ENCODE measurements around the gene KRTDAP.
"Not testable (repeated sequence)": the region's sequence is repeated elsewhere in the genome, so short reads cannot be mapped to it uniquely, and the experiment has no call there.

The KRTDAP gene

DNA sequence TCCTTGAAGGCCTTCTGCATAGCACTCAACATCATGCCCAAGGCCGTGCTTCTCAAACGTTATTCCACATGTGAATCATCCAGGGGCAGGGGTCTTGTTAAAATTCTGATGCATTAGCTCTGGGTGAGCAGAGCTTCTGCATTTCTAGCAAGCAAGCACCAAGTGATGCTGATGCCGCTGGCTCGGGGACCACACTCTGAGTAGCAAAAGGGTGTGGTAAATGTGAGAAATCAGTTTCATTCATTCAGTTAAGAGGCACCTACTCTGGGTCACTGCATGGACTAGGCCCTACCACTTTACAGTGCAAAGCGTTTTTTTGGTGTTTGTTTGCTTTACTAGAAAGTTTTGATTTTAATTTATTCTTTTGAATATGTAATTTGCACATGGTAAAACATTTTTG is 7.2 kb downstream of the KRTDAP start:
- no peak for DNase-seq

DNA sequence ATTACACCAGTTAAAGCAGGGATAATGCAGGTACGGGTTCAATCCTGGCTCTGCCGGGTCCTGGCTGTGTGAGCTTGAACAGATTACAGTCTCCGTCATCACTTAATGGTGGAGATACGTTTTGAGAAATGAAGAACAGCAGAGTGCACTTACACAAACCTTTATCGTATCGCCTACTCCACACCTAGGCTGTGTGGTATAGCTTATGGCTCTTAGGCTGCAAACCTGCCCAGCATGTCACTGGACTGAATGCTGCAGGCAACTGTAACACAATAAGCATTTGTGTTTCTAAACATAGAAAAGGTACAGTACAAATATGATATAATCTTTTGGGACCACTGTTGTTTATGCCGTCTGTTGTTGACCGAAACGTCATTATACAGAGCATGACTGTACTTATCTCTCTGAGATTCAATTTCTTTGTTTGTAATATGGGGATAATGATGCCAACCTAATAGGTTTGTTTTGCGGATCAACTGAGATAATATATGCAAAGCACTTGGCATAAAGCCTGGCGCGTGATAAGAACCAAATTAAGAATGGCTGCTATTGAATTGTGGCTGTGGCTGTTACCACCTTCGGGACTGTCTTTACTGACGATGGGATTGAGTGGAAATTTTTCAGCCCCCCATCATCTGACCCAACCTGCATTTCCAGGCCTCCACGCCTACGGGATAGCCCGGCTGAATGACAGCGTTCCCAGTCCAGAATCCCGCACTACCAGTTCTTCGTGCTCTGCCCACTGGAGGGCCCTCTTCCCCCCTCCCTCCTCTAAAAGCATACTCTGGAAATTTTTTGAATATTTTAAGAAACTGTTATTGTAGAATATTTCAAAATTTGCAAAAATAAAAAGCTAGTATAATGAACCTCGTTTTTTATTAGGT is 11.2 kb downstream of the KRTDAP start:
- DNase-seq, result no peak

DNA sequence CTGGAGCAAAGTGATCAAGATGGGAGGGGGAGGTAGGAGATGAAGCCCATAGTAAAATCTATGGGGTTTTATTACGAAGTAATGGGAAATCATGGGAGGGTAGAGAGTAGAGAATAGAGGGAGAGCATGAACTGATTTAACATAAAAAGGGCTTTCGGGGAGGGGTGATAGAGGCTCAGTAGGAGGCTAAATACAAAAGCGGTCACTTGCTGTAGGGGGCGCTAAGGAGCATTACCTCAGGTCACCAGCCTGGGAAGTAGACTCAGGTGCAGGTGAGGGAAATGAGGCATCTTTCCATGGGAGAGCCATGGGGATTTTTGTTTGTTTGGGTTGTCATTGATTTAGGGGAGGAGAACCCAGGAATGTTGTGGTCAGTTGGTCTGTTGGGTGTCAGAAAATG is 14.1 kb downstream of the KRTDAP start:
- DNase-seq, result no peak

DNA sequence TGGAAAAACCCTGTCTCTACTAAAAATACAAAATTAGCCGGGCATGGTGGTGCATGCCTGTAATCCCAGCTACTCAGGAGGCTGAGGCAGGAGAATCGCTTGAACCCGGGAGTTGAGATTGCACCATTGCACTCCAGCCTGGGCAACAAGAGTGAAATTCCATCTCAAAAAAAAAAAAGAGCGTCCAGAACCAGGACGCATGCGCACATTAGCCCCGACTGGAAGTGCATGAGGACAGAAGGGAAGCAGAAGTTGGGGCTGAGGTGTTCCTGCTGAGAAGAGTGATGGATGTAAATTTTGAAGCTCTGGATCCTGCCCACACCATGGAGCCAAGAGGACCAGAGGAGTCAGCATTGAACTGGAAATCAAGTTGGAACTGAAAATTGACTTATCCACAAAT is 15.7 kb downstream of the KRTDAP start:
- DNase-seq, result not testable (repeated sequence)

DNA sequence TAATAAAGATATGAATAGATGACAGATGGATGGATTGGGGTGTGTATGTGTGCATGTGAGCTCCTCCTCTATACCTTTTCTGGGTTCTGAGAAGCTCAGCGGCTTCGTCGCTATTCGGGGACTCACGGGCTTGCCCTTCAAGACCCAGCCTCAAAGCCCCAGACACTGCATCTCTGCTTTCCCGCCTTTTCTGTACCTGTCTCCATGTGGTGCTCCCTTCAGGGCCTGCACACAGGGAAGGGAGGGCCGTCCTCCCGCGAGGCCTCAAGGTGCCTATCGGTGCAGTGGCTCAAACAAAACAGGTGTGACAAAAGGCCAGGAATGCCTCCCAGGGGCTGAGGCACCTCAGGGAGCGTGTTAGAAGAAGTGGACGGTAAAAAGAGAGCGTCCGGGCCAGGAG is 16.2 kb downstream of the KRTDAP start:
- DNase-seq, result no peak

DNA sequence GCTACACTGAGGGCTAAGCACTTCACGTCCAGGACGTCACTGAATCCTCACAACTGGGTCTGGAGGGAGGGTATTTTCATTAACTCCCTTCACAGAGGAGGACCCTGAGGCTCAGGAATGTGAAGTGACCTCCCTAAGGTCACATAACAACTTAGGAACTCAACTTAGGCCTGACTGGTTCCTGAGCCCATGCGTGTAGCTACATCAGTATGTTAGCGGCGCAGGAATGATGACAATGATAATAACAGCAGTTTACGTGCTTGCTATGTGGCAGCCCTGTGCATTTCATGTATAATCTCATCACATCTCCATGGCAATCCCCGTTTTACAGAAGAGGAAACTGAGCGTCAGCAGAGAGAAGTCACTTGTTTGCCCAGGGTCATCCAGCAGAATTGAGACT is 18.3 kb downstream of the KRTDAP start:
- no peak for DNase-seq

DNA sequence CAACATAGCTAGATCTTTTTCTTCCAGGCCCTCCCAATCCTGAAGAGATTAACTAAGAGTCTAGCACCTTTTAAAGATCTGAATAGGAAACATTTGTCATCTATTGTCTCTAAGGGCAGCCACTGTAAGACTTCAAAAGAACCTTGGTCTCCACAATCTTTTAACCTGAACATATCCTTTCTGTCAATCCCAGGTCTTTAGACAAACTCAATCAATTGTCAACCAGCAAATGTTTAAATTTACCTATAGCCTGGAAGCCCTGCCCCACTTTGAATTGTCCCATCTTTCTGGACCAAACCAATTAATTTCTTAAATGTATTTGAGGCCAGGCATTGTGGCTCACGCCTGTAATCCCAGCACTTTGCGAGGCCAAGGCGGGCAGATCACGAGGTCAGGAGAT is 19.2 kb downstream of the KRTDAP start:
- DNase-seq, result not testable (repeated sequence)

DNA sequence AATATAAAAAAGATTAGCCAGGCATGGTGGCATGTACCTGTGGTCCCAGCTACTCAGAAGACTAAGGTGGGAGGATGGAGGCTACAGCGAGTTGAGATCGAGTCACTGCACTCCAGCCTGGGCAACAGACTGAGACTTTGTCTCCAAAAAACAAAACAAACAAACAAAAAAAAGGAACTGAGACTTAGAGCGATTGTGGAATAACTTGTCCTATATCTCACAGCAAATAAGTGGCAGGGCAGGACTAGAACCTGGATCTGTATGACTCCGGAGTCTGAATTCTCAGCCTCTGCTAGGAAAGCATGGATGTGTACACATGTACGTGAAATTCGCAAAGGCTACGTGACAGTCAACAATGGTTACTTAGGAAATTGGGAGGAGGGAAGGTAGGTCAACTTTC is 20.1 kb downstream of the KRTDAP start:
- no peak for DNase-seq

DNA sequence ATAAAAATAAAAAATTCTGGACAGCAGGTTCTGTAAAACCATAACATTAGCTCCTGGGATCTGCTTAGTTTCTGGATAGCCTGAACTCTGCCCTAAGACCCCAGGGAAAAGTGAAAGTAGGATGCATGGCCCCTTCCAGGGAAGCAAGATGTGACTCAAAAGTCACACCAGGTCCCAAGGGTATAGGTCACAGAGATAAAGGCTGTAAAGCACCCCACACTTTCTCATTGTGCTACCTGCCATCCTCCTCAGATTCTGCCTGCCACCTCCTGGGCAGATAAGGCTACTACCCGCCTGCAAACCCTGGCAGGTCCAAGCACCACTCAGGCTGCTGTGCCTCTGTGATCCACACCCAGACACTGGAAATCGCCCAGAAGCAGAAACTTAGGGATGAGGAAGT is 21.6 kb downstream of the KRTDAP start:
- no peak for DNase-seq

DNA sequence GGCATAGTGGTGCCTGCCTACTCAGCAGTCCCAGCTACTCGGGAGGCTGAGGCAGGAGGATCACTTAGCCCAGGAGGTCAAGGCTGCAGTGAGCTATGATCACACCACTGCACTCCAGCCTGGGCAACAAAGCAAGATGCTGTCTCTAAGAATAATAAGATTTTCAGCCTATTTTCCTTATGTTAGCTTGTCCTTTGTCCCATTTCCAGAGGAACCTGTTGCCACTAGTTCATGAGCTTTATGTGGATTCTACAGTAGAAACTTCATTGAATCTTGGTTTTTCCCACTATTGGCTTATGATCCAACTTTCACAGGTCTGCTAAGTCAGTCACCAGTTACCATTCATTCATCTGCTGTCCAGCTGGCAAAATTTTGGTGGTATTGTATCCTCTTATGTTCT is 24.0 kb downstream of the KRTDAP start:
- no peak for DNase-seq

DNA sequence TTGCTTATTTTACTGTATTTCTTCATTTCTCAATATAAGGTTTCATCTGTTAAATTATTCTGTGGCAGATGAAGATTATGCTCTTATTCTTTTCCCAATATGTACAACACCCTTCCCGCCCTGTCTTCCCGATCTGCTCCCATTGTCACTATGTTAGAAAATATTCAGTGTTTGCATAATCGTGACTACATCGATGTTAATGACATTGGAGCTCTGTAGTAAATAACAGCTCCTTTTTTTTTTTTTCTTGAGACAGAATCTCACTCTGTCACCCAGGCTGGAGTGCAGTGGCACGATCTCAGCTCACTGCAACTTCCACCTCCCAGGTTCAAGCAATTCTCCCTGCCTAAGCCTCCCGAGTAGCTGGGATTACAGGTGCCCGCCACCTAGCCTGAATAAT is 27.3 kb downstream of the KRTDAP start:
- not testable (repeated sequence) for DNase-seq

DNA sequence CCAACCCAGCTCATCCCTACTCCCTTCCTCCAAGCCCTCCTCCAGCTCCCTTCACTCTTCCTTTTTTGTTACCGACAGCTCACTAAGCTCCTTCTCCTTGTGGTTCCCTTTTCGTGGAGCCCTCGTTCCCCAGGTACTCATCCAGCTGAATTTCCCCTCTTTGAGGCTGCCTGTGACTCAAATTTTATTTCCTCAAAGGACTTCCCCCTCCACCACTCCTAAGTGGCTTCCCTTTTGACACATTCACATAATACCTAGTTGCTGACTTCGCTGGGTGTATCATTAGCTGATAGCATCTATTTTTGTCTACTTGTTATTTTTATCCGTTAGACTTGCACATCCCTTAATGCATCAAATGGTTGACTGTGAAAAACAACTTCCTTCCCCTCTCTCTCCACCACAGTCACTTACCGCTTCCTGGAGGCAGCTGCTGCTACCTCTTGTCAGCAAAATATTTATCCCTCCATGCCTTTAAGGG is 27.7 kb downstream of the KRTDAP start:
- DNase-seq, result no peak

DNA sequence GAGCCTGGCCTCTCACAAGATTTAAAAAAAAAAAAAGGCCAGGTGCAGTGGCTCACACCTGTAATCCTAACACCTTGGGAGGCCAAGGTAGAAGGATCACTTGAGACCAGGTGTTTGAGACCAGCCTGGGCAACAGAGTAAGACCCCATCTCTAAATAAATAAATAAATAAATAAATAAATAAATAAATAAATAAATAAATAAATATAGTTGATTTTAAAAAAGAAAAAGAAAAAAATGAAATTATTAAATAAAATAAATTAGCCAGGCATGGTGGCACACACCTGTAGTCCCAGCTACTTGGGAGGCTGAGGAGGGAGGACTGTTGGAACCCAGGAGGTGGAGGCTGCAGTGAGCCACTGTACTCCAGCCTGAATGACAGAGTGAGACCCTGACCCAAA is 28.5 kb downstream of the KRTDAP start:
- DNase-seq, result not testable (repeated sequence)

DNA sequence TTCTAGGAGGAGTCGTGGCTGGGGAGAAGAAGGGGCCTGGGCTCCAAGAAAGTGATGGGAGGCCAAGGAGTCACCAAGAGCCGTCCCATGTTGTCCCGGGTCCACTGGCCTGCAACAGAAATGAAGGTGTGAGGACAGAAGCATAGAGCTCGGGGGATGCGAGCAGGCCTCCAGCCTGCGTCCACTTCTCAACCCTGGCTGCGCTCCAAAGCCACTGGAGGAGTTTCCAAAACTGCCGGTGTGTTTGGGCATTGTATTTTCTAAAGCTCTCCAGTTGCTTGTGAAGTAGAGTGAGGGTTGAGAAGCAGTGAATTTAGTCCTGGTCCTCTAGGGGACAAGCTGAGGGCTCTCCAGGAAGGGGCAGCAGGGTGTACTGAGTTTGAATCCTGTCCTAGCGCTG is 29.2 kb downstream of the KRTDAP start:
- no peak for DNase-seq

DNA sequence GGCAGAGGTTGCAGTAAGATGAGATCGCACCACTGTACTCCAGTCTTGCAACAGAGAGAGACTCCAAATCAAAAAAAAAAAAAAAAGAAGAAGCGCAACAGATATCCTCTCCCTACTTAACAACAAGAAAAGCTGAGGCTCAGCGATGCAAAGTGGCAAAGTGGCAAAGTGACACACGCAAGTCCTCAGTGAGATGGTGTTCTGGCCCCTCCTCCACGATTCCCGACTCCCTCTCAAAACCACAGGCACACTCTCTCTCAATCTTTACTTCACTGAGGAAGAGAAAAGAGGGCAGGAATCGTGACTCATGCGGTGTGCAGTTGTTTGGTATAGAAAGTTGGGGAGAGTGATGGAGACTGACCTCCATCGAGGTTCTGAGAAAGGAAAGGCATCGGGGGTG is 29.7 kb downstream of the KRTDAP start:
- no peak for DNase-seq

DNA sequence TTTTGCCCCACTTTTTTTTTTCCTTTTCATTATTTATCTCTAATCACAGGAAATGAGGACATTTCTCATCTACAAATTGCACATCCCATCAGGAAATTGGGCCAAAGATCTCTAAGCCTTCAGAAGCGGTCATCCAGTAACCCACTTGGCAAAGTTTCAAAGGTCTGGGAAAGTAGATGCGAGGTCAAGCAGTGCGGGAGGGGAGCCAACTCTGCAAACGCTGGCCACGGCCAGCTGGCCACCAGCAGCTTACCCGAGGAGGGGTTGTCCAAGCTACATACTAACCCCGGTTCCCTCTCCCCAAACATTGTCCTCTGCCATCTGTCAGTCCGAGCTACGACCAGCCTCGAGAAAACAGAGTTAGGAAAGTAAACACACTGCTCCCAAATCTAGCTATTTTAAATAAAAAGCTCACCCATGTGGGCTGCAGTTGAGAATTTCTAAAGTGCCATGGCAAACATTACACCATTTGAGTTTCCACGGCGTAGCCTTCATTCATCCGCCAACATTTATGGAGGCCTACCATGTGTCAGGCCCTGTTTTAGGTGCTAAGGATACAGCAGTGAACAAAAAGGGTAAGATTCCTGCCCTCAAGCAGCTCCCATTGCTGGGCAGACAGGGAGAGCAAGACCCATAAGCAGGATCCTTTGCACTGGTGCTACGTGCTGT is 30.7 kb downstream of the KRTDAP start:
- no peak for DNase-seq

DNA sequence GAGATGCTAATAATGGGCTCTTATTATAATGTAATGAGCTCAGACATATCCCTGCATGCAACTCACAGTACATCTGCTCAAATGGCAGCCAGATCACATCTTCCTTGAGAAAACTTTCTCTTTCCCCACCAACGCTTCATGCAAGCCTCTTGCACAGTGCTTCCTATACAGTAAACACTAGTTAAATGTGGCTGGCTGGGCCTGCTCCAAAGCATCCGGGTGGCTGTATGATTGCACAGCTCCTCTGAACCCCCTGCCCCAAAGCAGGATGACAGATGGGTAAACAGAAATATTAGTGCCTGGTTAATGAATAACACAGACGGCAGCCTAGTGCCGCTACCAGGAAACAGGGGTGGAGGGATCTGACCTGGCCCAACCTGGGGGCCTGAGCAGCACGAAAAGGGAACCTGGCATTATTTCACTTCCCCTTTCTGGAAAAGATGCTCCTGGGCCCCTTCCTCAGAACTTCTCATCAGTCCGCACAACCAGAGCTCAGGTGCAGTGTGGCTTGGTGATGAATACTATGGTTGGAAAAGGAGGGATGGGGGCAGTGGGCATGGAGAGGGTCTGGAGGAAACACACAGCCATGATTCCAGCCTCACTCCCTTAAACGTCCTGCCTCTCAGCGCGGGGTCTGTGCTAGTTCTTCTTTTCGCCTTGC is 31.4 kb downstream of the KRTDAP start:
- no peak for DNase-seq

DNA sequence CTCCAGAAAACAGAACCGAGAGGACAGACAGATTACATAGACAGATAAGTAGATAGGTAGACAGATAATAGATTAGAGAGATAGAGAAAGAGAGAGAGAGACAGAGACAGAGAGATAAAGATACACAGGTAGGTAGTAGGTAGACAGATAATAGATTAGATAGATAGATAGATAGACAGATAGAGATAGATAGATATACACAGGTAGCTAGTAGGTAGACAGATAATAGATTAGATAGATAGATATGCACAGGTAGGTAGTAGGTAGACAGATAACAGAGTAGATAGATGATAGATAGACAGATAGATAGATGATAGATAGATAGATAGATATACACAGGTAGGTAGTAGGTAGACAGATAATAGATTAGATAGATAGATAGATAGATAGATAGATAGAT is 32.1 kb downstream of the KRTDAP start:
- no peak for DNase-seq

DNA sequence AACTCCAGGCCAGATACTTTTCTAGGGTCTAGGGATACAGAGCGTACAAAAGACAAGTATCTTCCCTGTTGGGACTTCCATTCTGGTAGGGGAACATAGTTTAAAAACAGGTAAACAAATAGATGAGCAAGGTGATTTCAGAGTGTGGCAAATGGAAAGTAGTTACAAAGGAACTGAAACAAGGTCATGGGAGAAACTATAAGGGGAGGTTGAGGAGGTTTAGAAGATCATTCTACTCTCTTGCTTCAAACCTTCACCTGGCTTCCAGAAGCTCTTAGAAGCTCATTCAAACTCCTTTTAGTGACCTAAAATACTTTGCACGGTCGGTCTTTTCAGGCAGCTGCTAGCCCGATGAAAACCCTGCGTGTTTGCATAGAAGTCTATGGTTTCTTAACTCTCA is 33.1 kb downstream of the KRTDAP start:
- no peak for DNase-seq

DNA sequence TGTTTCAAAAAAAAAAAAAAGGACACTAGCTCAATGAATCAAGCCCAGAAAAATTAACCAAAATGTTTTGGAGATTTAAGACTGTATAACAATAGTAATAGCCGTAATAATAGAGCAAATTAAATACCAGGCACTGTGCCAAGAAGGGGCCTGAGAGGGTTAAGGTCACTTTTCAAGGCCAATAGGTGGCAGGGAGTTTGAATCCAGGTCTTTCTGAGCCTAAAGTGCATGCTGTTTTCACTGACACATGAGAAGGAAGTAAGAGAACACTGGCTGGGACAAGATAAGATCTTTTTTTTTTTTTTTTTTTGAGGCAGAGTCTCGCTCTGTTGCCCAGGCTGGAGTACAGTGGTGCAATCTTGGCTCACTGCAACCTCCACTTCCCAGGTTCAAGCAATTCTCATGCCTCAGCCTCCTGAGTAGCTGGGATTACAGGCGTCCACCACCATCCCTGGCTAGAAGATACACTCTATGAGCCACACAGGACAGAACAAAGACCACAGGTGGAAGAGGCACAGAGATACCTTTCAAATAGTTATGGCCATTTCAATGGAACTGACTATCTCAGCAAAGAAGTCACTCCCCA is 34.6 kb downstream of the KRTDAP start:
- DNase-seq, result no peak

DNA sequence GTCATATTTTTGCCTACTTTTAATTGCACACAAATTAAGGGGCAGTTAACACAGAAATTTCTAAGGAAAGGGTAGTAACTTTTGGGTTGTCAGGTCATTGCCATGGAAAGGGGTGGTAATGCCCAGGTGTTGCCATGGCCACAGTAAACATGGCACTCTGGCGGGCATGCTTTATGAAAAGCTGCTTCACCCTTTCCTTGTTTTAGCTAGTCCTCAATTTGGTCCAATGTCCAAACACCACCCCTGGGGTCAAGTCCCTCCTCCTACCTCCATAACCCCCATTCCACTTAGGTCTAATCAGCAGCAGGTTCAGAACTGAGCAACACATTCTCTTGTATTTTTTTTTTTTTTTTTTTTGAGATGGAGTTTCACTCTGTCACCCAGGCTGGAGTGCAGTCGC is 35.6 kb downstream of the KRTDAP start:
- DNase-seq, result no peak

DNA sequence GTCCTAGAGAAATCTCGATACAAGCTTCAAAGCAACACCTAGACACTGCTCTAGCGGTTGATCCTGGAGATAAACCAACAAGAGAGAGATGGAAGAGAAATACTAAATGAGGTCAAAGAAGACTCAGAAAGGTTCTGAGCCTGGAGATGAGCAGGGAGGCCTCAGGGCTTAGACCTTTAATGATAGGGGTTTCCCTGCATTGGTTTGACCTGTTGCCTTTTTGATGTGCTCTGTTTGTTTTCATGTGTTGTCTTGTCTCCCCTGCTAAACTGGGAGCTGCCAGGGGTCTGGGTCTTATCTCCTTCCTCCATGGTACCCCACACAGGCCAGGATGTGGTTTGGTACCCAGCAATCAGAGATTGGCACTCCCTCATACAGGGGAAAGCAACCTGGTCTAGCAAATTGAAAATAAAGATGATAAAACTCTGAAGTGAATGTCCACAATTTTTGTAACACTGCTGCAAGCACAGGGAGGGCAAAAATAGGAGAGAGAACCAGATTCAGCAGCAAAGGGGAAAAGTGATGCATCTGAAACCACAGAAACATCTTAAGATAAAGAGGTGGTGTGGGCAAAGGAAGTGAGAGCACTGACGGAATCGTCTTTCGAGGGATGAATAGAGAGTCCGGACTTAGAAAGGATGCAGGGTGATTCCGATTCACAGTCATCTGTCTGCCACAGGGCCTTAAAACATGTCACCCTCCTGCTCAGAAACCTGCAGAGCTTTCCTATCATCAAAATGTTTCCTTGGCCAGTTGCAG is 38.7 kb downstream of the KRTDAP start:
- DNase-seq, result no peak
